Sigmoid colon (tissue), 7 donors: ENCODE results near the gene HOXB6. TPM values are rescaled to one million over a fixed set of nuclear protein-coding genes. Genes with fewer than 3 reads are reported as not detected.

ENCODE experiments used
- DNase-seq: peaks from one replicate; pipeline ENCODE4 v3.0.0-alpha.2; 2019
- H3K27ac ChIP-seq, 4 donors: fragments of 200-600 bp; sonication (generic); one replicate each; pipeline ENCODE4 v1.5.1; 2016 to 2019; ENCODE audit warnings: mild to moderate bottlenecking in 1 of 4
- H3K27me3 ChIP-seq, 3 donors: fragments of 200-600 bp; sonication (generic); one replicate each; pipeline ENCODE4 v1.5.1; 2019; ENCODE audit warnings: mild to moderate bottlenecking in 1 of 3
- H3K36me3 ChIP-seq, 4 donors: fragments of 200-600 bp; sonication (generic); one replicate each; pipeline ENCODE4 v1.5.1; 2016 to 2019
- H3K4me1 ChIP-seq, 4 donors: fragments of 200-600 bp; sonication (generic); one replicate each; pipeline ENCODE4 v1.5.1; 2017 to 2019
- H3K4me3 ChIP-seq, 4 donors: fragments of 200-600 bp; sonication (generic); one replicate each; pipeline ENCODE4 v1.5.1; 2017 to 2019; ENCODE audit warnings: mild to moderate bottlenecking in 2 of 4, moderate library complexity in 1 of 4
- H3K9me3 ChIP-seq, 4 donors: fragments of 200-600 bp in 3 of 4; sonication (generic) in 3 of 4; one replicate each; pipeline versions ENCODE4 v1.5.1 to v1.6.1; 2013 to 2019
- CTCF ChIP-seq, 4 experiments: fragments of 450-650 bp in 3 of 4; fragments of 200-600 bp in 1 of 4; IDR thresholded peaks; one replicate each; pipeline ENCODE4 v1.5.1; 2016 to 2019; ENCODE audit warnings: antibody characterized with exemption in 4 of 4, mild to moderate bottlenecking in 3 of 4, moderate library complexity in 2 of 4
- EP300 ChIP-seq, 4 donors: sonication (generic); formaldehyde crosslinking; IDR thresholded peaks; one replicate each; pipeline ENCODE4 v1.6.1; 2017; ENCODE audit warnings: antibody characterized with exemption in 4 of 4
- POLR2A ChIP-seq, 2 donors: fragments of 450-650 bp; IDR thresholded peaks; one replicate each; pipeline ENCODE4 v1.6.1; 2016; ENCODE audit warnings: antibody characterized with exemption in 2 of 2, mild to moderate bottlenecking in 2 of 2, moderate library complexity in 2 of 2
- POLR2AphosphoS5 ChIP-seq, 4 donors: sonication (generic); formaldehyde crosslinking; IDR thresholded peaks; one replicate each; pipeline ENCODE4 v1.6.1; 2017; ENCODE audit warnings: antibody characterized with exemption in 4 of 4
- WGBS, 2 donors: extraction: QIAGEN DNeasy Blood & Tissue Kit; methylation state at CpG; one replicate each; pipeline ENCODE4 v1.1.7; 2013; 5-methylcytosine and 5-hydroxymethylcytosine counted together
- intact Hi-C: fragments of 100-400 bp; cut with DNase I; formaldehyde crosslinking; loops from one replicate; pipeline ENCODE4 v1.15.1; 2023
- polyA plus RNA-seq, 3 donors: library from polyadenylated mRNA; stranded (reverse); fragments of 200-250 nt; gene quantifications; one replicate each; pipeline ENCODE4 v1.2.3, GENCODE V29; 2013
- small RNA-seq, 3 donors: library from RNA; depleted of rRNA; stranded (forward); fragments of <200 nt; gene quantifications; one replicate each; pipeline ENCODE3, GENCODE V24; 2016
- total RNA-seq, 4 donors: library from RNA; depleted of rRNA; stranded (reverse); fragments of >200 nt; gene quantifications; one replicate each; pipeline ENCODE4 v1.1.0, GENCODE V29; 2016
- donor health status: healthy with polysubstance abuse.
- donor health status: Bipolar disorder and iron deficiency.
- donor health status: healthy.

Gene HOXB6
- total and polyA plus RNA-seq, 7 donors = 6.0 to 28.5 (median 10.2) TPM

- whole genome bisulfite sequencing, 2 donors = 19 to 36% methylated on average over 10 of the region's 10 CpGs
- H3K4me3 ChIP-seq = peak overlapping the region; percentile 6 to 34 (median 30)
- DNase-seq = peak; percentile 90
Observed at GRCh38 chr17:48546924-48547807, 57.6 kb downstream of the HOXB6 start.

GRCh38 chr17:48546137-48546923 lies 58.5 kb downstream of the HOXB6 start:
- Histone ChIP-seq H3K27me3 (no peaks in the 10 kb centered on the region), H3K36me3 (peaks cover 0 to 16% (median 5%) of the 10 kb centered on the region in 4 donors), H3K4me3 (peak overlapping the region; percentile 5 to 34 (median 30)), H3K4me1 (peaks cover 0 to 67% (median 65%) of the 10 kb centered on the region in 4 donors), H3K9me3 (no peaks in the 10 kb centered on the region), H3K27ac (peak overlapping the region; percentile 94 to 99 (median 96))
- 56 to 66% methylated on average over 10 of the region's 10 CpGs for WGBS, 2 donors
- peak; percentile 79 for DNase-seq
- TF ChIP-seq POLR2A (IDR thresholded peaks at IDR 0.05) (no peak), CTCF (IDR thresholded peaks at IDR 0.05) (no peak), POLR2AphosphoS5 (IDR thresholded peaks at IDR 0.05) (no peak), EP300 (IDR thresholded peaks at IDR 0.05) (no peak)
- intact Hi-C loops = no loop called here

More at GRCh38 chr17:48546924-48547807, 57.6 kb downstream of the HOXB6 start:
- Histone ChIP-seq H3K4me1 (peaks cover 0 to 76% (median 73%) of the 10 kb centered on the region in 4 donors), H3K27me3 (no peaks in the 10 kb centered on the region), H3K9me3 (no peaks in the 10 kb centered on the region), H3K27ac (peak overlapping the region; percentile 94 to 99 (median 96)), H3K36me3 (peaks cover 0 to 16% (median 5%) of the 10 kb centered on the region in 4 donors)
- TF ChIP-seq POLR2A (IDR thresholded peaks at IDR 0.05) = no peak
- TF ChIP-seq EP300 (IDR thresholded peaks at IDR 0.05) = no peak
- peak; percentile 43 to 66 (median 52) for TF ChIP-seq POLR2AphosphoS5 (IDR thresholded peaks at IDR 0.05)
- TF ChIP-seq CTCF (IDR thresholded peaks at IDR 0.05) = no peak
- intact Hi-C loops = no loop called here

Small RNA genes within 50 kb of the gene (small RNA-seq; reads per million reads assigned to genes)
- gene MIR196A1 = 0 to 0.65 (median 0.12) reads per million in 3 donors

Other genes with a start within 250 kb of the HOXB6 start
- gene SKAP1, start 174.8 kb downstream of the HOXB6 start, total RNA-seq = 1 to 10 TPM in 1 of 4 donors, under 1 TPM in 2, not detected in 1; 0.36 to 1.2 (median 0.41) TPM
- gene SKAP1, start 174.8 kb downstream of the HOXB6 start, polyA plus RNA-seq = 10 to 100 TPM in 1 of 3 donors, 1 to 10 TPM in 2; 1.6 to 10.3 (median 1.8) TPM
- gene HOXB1, start 74.0 kb downstream of the HOXB6 start, total RNA-seq = under 1 TPM in 1 of 4 donors, not detected in 3; 0.27 TPM
- under 1 TPM in 2 of 3 donors, not detected in 1; 0.60 to 0.92 TPM for gene HOXB1, start 74.0 kb downstream of the HOXB6 start, polyA plus RNA-seq
- 10 to 100 TPM; 44.9 to 86.1 (median 63.6) TPM for gene HOXB2, start 59.9 kb downstream of the HOXB6 start, total RNA-seq
- gene HOXB2, start 59.9 kb downstream of the HOXB6 start, polyA plus RNA-seq = 1 to 10 TPM; 1.6 to 7.8 (median 3.0) TPM
- gene HOXB4, start 26.6 kb downstream of the HOXB6 start, total RNA-seq = 1 to 10 TPM; 4.6 to 8.3 (median 5.4) TPM
- gene HOXB4, start 26.6 kb downstream of the HOXB6 start, polyA plus RNA-seq = 1 to 10 TPM in 2 of 3 donors, under 1 TPM in 1; 0.23 to 2.7 (median 1.2) TPM
- 10 to 100 TPM; 25.3 to 64.3 (median 30.1) TPM for gene HOXB3, start 14.7 kb downstream of the HOXB6 start, total RNA-seq
- 10 to 100 TPM in 2 of 3 donors, 1 to 10 TPM in 1; 6.2 to 16.7 (median 10.2) TPM for gene HOXB3, start 14.7 kb downstream of the HOXB6 start, polyA plus RNA-seq
- 1 to 10 TPM; 1.5 to 2.5 (median 2.1) TPM for gene HOXB5, start 11.2 kb downstream of the HOXB6 start, total RNA-seq
- 10 to 100 TPM in 1 of 3 donors, 1 to 10 TPM in 2; 3.2 to 13.9 (median 4.2) TPM for gene HOXB5, start 11.2 kb downstream of the HOXB6 start, polyA plus RNA-seq
- 1 to 10 TPM; 1.1 to 6.6 (median 3.4) TPM for gene HOXB7, start 6.0 kb upstream of the HOXB6 start, total RNA-seq
- 10 to 100 TPM; 21.3 to 67.3 (median 43.0) TPM for gene HOXB7, start 6.0 kb upstream of the HOXB6 start, polyA plus RNA-seq
- gene HOXB8, start 10.3 kb upstream of the HOXB6 start, total RNA-seq = under 1 TPM in 1 of 4 donors, not detected in 3; 0.68 TPM
- gene HOXB8, start 10.3 kb upstream of the HOXB6 start, polyA plus RNA-seq = 1 to 10 TPM; 2.1 to 3.4 (median 2.4) TPM
- under 1 TPM in 1 of 4 donors, not detected in 3; 0.28 TPM for gene HOXB9, start 21.4 kb upstream of the HOXB6 start, total RNA-seq
- 10 to 100 TPM; 16.2 to 52.1 (median 19.9) TPM for gene HOXB9, start 21.4 kb upstream of the HOXB6 start, polyA plus RNA-seq
- gene PRAC1, start 117.5 kb upstream of the HOXB6 start, total RNA-seq = 10 to 100 TPM in 1 of 4 donors, 1 to 10 TPM in 1, not detected in 2; 9.1 to 13.5 TPM
- 100 to 1,000 TPM; 388 to 572 (median 408) TPM for gene PRAC1, start 117.5 kb upstream of the HOXB6 start, polyA plus RNA-seq
- gene PRAC2, start 118.2 kb upstream of the HOXB6 start, total RNA-seq = 1 to 10 TPM in 1 of 4 donors, not detected in 3; 2.1 TPM
- gene PRAC2, start 118.2 kb upstream of the HOXB6 start, polyA plus RNA-seq = 10 to 100 TPM in 2 of 3 donors, 1 to 10 TPM in 1; 7.2 to 20.3 (median 17.5) TPM
- gene HOXB13, start 123.8 kb upstream of the HOXB6 start, total RNA-seq = 1 to 10 TPM in 2 of 4 donors, under 1 TPM in 2; 0.36 to 1.5 (median 1.0) TPM
- 10 to 100 TPM; 19.4 to 49.2 (median 26.4) TPM for gene HOXB13, start 123.8 kb upstream of the HOXB6 start, polyA plus RNA-seq
- gene TTLL6, start 212.2 kb upstream of the HOXB6 start, total RNA-seq = under 1 TPM in 2 of 4 donors, not detected in 2; under 0.01 to 0.16 TPM
- gene TTLL6, start 212.2 kb upstream of the HOXB6 start, polyA plus RNA-seq = 10 to 100 TPM in 1 of 3 donors, 1 to 10 TPM in 2; 3.5 to 10.5 (median 4.2) TPM
- gene CALCOCO2, start 226.0 kb upstream of the HOXB6 start, total RNA-seq = 100 to 1,000 TPM; 130 to 198 (median 146) TPM
- 100 to 1,000 TPM in 1 of 3 donors, 10 to 100 TPM in 2; 90.4 to 103 (median 91.9) TPM for gene CALCOCO2, start 226.0 kb upstream of the HOXB6 start, polyA plus RNA-seq